Smooth muscle cell (in vitro differentiated cells): ENCODE measurements around the gene SESTD1. TPM values are rescaled to one million over a fixed set of nuclear protein-coding genes. Genes with fewer than 3 reads are reported as not detected.

Experiments
- DNase-seq: peaks from one replicate; lab custom pipeline; 2025; ENCODE audit not compliant: unreplicated experiment; lab: John Stamatoyannopoulos, UW
- H2AFZ ChIP-seq: fragments of 200-600 bp; sonication (generic); 2 replicates; pipeline ENCODE4 v1.6.0; 2016; ENCODE audit warnings: antibody characterized with exemption, low read depth, mild to moderate bottlenecking
- H3F3A ChIP-seq: fragments of 200-600 bp; sonication (generic); 2 replicates; pipeline ENCODE4 v1.6.0; 2017; ENCODE audit warnings: antibody characterized with exemption, low read depth
- H3K27ac ChIP-seq: fragments of 200-600 bp; sonication (generic); 2 replicates; pipeline ENCODE4 v1.5.1; 2016; ENCODE audit warnings: low read depth, mild to moderate bottlenecking
- H3K27me3 ChIP-seq: fragments of 200-600 bp; sonication (generic); 2 replicates; pipeline ENCODE4 v1.6.1; 2016; ENCODE audit warnings: low read depth, mild to moderate bottlenecking
- H3K36me3 ChIP-seq: fragments of 200-600 bp; sonication (generic); 2 replicates; pipeline ENCODE4 v1.5.1; 2016; ENCODE audit warnings: low read depth
- H3K4me1 ChIP-seq: fragments of 200-600 bp; sonication (generic); 2 replicates; pipeline ENCODE4 v1.5.1; 2016; ENCODE audit warnings: low read depth
- H3K4me2 ChIP-seq: fragments of 200-600 bp; sonication (generic); 2 replicates; pipeline ENCODE4 v1.6.0; 2016; ENCODE audit warnings: mild to moderate bottlenecking
- H3K4me3 ChIP-seq: fragments of 200-600 bp; sonication (generic); 2 replicates; pipeline ENCODE4 v1.5.1; 2016; ENCODE audit warnings: mild to moderate bottlenecking
- H3K79me2 ChIP-seq: fragments of 200-600 bp; sonication (generic); 2 replicates; pipeline ENCODE4 v1.6.0; 2016; ENCODE audit warnings: low read depth, mild to moderate bottlenecking
- H3K9ac ChIP-seq: fragments of 200-600 bp; sonication (generic); 2 replicates; pipeline ENCODE4 v1.6.0; 2016; ENCODE audit warnings: low read depth
- H3K9me3 ChIP-seq: fragments of 200-600 bp; sonication (generic); replicated peaks from 2 replicates; pipeline ENCODE4 v1.5.1; 2016; ENCODE audit warnings: low read depth
- H4K20me1 ChIP-seq: fragments of 200-600 bp; sonication (generic); 2 replicates; pipeline ENCODE4 v1.6.0; 2016; ENCODE audit warnings: low read depth
- WGBS: methylation state at CpG from one replicate; pipeline ENCODE4 v1.1.7; 2016; ENCODE audit warnings: low lambda C conversion rate; 5-methylcytosine and 5-hydroxymethylcytosine counted together
- polyA plus RNA-seq: library from polyadenylated mRNA; unstranded; fragments of >200 nt; fragmentation: Nextera tagmentation; extraction: Ambion mirVana; gene quantifications from 2 replicates; pipeline ENCODE4 v1.2.1, GENCODE V29; 2016
- total RNA-seq: library from RNA; depleted of rRNA; stranded (reverse); fragments of >200 nt; gene quantifications from 2 replicates; pipeline ENCODE4 v1.2.3, GENCODE V29; 2014
- TF ChIP-seq, protein P1 (sequence below): fragments of 200-600 bp; sonication (generic); IDR thresholded peaks from 2 replicates; pipeline ENCODE4 v1.5.1; 2017; ENCODE audit warnings: borderline replicate concordance, mild to moderate bottlenecking, antibody characterized with exemption; ENCODE audit not compliant: insufficient read depth, poor library complexity, severe bottlenecking

SESTD1 gene
- total and polyA plus RNA-seq, 2 experiments from 2014 or later = 29.1 to 82.3 TPM

DNA sequence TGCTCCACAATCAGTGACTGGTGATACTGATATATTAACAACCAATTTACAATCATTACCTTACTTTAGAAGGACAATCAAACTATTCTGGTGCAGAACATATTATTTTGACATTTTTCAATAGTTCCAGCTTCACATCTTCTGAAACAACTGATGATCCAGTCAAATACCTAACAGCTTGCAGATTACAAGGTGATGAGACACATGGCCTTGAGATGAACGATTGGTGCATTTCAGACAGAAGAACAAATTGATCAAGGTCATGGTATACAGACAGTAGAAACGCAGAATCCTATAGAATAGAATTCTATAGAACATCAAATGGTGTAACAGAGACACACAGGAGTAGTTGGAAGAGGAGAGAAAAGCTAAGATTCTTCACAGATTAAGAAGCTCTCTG is 24.8 kb downstream of the SESTD1 start:
- peaks cover 73% of the 10 kb centered on the region for H4K20me1 ChIP-seq
- H3F3A ChIP-seq = no peaks in the 10 kb centered on the region
- H3K4me3 ChIP-seq = no peak overlapping the region
- WGBS = 87% methylated on average over 2 of the region's 2 CpGs
- no peaks in the 10 kb centered on the region for H3K27me3 ChIP-seq
- TF ChIP-seq, protein P1, sequence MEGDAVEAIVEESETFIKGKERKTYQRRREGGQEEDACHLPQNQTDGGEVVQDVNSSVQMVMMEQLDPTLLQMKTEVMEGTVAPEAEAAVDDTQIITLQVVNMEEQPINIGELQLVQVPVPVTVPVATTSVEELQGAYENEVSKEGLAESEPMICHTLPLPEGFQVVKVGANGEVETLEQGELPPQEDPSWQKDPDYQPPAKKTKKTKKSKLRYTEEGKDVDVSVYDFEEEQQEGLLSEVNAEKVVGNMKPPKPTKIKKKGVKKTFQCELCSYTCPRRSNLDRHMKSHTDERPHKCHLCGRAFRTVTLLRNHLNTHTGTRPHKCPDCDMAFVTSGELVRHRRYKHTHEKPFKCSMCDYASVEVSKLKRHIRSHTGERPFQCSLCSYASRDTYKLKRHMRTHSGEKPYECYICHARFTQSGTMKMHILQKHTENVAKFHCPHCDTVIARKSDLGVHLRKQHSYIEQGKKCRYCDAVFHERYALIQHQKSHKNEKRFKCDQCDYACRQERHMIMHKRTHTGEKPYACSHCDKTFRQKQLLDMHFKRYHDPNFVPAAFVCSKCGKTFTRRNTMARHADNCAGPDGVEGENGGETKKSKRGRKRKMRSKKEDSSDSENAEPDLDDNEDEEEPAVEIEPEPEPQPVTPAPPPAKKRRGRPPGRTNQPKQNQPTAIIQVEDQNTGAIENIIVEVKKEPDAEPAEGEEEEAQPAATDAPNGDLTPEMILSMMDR = no peak
- DNase-seq = no peak
- peak overlapping the region; percentile 55 for H3K27ac ChIP-seq
- no peaks in the 10 kb centered on the region for H3K9me3 ChIP-seq
- H3K9ac ChIP-seq = no peak overlapping the region
- H3K4me1 ChIP-seq = peaks cover 23% of the 10 kb centered on the region
- peak overlapping the region; percentile 27 for H3K4me2 ChIP-seq
- peaks cover 98% of the 10 kb centered on the region for H3K79me2 ChIP-seq
- H2AFZ ChIP-seq = no peak overlapping the region
- no peaks in the 10 kb centered on the region for H3K36me3 ChIP-seq

DNA sequence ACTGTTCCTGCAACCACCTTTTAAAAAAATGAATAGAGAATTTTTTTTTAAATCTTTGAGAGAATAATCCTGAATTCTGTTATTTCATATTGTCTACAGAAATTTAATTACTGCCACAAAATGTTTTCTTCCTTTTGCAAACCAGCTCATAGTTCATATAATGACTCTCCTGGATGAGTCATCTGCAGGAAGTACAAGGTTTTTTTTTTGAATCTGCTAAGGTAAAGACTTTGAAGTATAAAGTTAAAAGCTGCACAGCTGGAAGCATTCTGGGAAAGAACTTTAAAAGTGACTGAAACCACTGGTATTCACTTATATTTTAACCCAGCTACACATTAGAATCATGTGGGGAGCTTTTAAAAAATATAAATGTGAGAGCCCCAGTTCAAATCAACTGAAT is 25.4 kb downstream of the SESTD1 start:
- no peak overlapping the region for H3K9ac ChIP-seq
- peaks cover 71% of the 10 kb centered on the region for H4K20me1 ChIP-seq
- H3K4me2 ChIP-seq = peak overlapping the region; percentile 27
- H3K36me3 ChIP-seq = no peaks in the 10 kb centered on the region
- DNase-seq = no peak
- H2AFZ ChIP-seq = no peak overlapping the region
- H3F3A ChIP-seq = no peaks in the 10 kb centered on the region
- H3K9me3 ChIP-seq = no peaks in the 10 kb centered on the region
- no peaks in the 10 kb centered on the region for H3K27me3 ChIP-seq
- H3K4me3 ChIP-seq = no peak overlapping the region
- peaks cover 96% of the 10 kb centered on the region for H3K79me2 ChIP-seq
- peaks cover 23% of the 10 kb centered on the region for H3K4me1 ChIP-seq
- TF ChIP-seq, protein P1 = no peak
- H3K27ac ChIP-seq = peak overlapping the region; percentile 55

DNA sequence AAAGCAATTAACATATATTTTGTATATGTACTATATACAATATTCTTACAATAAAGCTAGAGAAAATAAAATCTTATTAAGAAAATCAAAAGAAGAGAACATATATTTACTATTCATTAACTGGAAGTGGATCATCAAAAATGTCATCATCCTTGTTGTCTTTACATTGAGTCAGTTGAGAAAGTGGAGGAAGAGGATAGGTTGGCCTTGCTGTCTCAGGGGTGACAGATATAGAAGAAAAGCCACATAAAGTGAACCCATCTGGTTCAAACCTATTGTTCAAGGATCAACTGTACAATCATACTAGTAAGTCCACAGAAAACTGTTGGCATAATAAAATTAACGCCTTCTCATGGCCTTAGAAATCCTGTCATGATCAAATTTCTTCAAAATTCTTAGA is 26.6 kb downstream of the SESTD1 start:
- DNase-seq = no peak
- Histone ChIP-seq H2AFZ (no peak overlapping the region), H3K27me3 (no peaks in the 10 kb centered on the region), H4K20me1 (peaks cover 74% of the 10 kb centered on the region), H3K9ac (no peak overlapping the region), H3K4me1 (peaks cover 23% of the 10 kb centered on the region), H3K79me2 (peaks cover 96% of the 10 kb centered on the region), H3K9me3 (no peaks in the 10 kb centered on the region), H3K4me3 (no peak overlapping the region), H3K4me2 (no peak overlapping the region), H3K36me3 (no peaks in the 10 kb centered on the region), H3F3A (no peaks in the 10 kb centered on the region), H3K27ac (no peak overlapping the region)
- TF ChIP-seq, protein P1 = no peak
- 96% methylated on average over 1 of the region's 1 CpG for WGBS

DNA sequence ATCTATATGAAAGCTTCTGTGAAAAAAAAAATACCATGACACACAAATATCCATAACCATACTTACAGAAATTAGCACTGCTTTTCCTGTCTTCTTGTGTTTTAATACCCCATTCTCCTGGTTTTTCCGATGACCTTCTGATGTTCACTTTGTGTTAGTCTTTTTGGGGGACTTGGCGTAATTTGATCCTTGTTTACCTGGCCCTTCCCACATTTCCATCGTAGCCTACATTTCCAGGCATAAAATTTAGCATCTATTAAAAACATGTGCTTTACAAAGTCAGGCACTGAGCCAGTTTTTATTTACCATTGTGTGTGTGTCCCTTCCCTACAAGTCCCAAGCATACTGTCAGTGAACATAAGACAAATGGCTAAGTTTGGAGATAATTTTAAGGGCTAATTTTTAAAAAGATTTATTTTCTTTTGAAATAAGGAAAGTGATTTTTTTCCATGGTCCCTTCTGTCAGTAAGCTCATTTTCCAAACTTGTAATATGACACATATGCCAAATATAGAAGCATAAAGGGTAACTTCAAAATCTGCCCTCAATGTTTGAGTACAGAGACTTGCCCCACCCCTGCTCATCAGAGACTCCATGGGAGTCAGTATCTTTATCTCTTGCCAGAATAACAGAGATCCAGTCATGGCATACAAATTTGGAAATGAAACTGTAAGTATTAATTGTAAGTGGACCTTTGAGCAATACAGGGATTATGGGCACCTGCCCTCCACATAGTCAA is 27.3 kb downstream of the SESTD1 start:
- Histone ChIP-seq H3K9ac (no peak overlapping the region), H2AFZ (no peak overlapping the region), H3K36me3 (no peaks in the 10 kb centered on the region), H3K4me3 (no peak overlapping the region), H3K27me3 (no peaks in the 10 kb centered on the region), H4K20me1 (peaks cover 70% of the 10 kb centered on the region), H3F3A (no peaks in the 10 kb centered on the region), H3K79me2 (peaks cover 96% of the 10 kb centered on the region), H3K4me1 (peaks cover 23% of the 10 kb centered on the region), H3K27ac (no peak overlapping the region), H3K9me3 (no peaks in the 10 kb centered on the region), H3K4me2 (no peak overlapping the region)
- WGBS = 94% methylated on average over 3 of the region's 3 CpGs
- no peak for DNase-seq
- TF ChIP-seq, protein P1 = no peak
